CD4-positive, alpha-beta T cell treated with Interleukin-4 for 4 hours (primary cell): Measurements from ENCODE around the gene GLS2.

Experiments used
- DNase-seq: peaks from one replicate; pipeline ENCODE4 v3.0.0-alpha.2; 2020

GLS2 gene

DNA sequence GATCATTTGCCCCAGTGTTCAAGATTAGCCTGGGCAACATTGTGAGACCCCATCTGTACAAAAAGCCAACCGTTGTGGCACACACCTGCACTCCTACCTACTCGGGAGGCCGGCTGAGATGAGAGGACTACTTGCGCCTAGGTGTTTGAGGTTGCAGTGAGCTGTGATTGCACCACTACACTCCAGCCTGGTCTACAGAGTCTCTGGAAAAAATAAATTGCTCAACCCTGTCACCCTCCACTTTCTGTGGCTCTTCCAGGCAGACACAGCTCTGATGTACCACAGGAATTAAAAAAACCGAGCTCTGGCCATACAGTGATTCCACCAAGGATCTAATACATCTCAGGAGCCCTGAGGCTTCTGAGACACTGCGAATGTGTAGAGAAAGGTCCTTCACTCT, 53.1 kb downstream of the GLS2 start:
- no peak for DNase-seq

DNA sequence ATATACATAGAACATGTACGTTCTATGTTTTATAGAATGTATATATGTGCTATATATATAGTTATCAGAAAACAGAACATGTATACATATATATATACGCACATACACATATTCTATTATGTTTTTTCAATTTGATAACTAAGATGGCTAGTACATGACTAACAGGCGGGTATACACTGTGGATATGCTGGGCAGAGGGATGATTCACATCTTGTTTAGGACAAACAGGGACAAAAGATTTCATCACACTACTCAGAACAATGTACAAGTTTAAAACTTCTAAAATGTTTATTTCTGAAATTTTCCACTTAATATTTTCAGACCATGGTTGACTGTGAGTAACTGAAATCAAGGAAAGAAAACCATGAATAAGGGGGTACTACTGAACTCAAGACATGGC, 56.1 kb downstream of the GLS2 start:
- DNase-seq, result no peak

DNA sequence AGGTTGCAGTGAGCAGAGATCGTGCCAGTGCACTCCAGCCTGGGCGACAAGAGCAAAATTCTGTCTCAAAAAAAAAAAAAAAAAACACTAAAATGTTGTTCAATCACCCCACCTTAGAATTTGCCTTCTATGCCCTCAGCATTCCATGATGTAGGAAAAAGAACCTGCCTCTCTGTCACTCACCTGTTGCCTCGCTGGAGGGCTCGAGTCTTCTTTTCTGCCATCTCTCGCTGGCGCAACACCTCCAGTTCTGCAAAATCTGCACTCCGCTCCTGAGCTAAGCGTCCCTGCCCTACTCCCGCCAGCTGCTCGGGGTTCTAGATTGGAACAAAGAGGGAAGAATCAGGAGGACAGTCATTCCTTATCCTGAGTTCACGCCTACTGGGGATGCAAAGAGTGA, 56.7 kb downstream of the GLS2 start:
- DNase-seq, result no peak

DNA sequence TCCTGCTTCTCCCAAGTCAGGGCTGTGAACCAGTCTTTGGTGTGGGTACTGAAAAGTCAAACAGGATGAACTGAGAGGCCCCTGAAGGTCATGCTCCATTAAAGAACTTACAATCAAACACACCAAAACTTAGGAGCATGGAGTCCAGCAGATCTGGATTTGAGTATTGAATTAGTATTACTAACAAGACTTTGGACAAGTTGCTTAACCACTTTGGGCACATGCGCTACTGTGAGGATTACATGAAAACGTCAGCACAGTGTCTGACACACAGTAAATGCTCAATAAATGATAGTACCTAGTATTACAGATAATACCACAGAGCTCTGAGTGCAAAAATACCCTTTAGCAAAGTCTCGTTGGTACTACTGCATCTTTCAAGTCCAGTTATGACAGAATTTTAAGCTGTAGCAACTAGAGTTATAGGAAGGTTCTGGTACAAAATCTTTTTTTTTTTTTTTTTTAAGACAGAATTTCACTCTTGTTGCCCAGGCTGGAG, 62.0 kb downstream of the GLS2 start:
- no peak for DNase-seq

DNA sequence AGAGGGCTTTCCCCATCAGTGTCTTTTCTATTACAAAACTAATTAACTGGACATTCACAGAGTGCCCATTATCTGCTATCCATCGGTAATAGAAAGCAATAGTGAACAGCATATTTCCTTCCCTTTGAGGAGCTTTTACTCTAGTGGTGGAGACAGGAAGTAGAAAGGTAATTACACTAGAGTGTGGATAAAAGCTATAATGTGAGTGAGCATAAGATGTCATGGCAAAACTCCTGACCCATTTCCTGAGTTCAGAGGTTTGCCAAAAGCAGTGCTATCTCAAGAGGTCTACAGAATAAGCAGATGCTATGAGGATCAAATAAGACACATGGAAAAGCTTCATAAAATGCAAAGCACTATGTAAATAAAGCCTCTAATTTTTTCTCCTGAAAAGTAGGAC, 62.8 kb downstream of the GLS2 start:
- DNase-seq, result no peak
